PC-9 (cell line): Measurements from ENCODE around the gene FLNC.

ENCODE experiments used
- EZH2 ChIP-seq: fragments of 200-600 bp; sonication (generic); IDR thresholded peaks from 2 replicates; pipeline ENCODE4 v1.8.0; 2017; ENCODE audit warnings: antibody characterized with exemption, low read depth
- TF ChIP-seq, protein P1 (sequence below): fragments of 200-600 bp; sonication (generic); conservative IDR thresholded peaks from 2 replicates; pipeline ENCODE4 v1.6.1; 2017; ENCODE audit warnings: mixed run types, antibody characterized with exemption, mild to moderate bottlenecking, moderate library complexity

GRCh38 chr7:128903621-128904361 lies 73.6 kb downstream of the FLNC start:
- TF ChIP-seq, protein P1, sequence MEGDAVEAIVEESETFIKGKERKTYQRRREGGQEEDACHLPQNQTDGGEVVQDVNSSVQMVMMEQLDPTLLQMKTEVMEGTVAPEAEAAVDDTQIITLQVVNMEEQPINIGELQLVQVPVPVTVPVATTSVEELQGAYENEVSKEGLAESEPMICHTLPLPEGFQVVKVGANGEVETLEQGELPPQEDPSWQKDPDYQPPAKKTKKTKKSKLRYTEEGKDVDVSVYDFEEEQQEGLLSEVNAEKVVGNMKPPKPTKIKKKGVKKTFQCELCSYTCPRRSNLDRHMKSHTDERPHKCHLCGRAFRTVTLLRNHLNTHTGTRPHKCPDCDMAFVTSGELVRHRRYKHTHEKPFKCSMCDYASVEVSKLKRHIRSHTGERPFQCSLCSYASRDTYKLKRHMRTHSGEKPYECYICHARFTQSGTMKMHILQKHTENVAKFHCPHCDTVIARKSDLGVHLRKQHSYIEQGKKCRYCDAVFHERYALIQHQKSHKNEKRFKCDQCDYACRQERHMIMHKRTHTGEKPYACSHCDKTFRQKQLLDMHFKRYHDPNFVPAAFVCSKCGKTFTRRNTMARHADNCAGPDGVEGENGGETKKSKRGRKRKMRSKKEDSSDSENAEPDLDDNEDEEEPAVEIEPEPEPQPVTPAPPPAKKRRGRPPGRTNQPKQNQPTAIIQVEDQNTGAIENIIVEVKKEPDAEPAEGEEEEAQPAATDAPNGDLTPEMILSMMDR: no peak
- no peak for TF ChIP-seq EZH2
